ENCODE results near the gene BHLHE41. TPM values are rescaled to one million over a fixed set of nuclear protein-coding genes. Genes with fewer than 3 reads are reported as not detected.

The BHLHE41 gene
- polyA plus RNA-seq, 2 of the 4 experiments (the other 2 are of a cell fraction), result 0.41 to 0.81 TPM

GRCh38 chr12:26131936-26132335 lies 7.1 kb upstream of the BHLHE41 start (continued):
- no peak for TF ChIP-seq USF2 (IDR thresholded peaks at IDR 0.05)

- TF ChIP-seq NPAS2 (CRISPR knock-in tag; IDR thresholded peaks at IDR 0.05; ENCODE audit: borderline replicate concordance) (no peak), RAD21 (conservative IDR thresholded peaks at IDR 0.05 in 1 of 2, IDR thresholded peaks at IDR 0.05 in 1 of 2) (no peak), NR3C1 (IDR thresholded peaks at IDR 0.05) (no peak), ZNF302 (CRISPR knock-in tag; IDR thresholded peaks at IDR 0.05) (no peak), RFX5 (IDR thresholded peaks at IDR 0.05) (no peak), REST (IDR thresholded peaks at IDR 0.05) (no peak), ATOH8 (CRISPR knock-in tag; IDR thresholded peaks at IDR 0.05; ENCODE audit: low read depth) (no peak), CHD2 (IDR thresholded peaks at IDR 0.05; ENCODE audit: low read length, partially characterized antibody) (no peak)
- CTCF ChIA-PET, result interaction anchor here (3.4 kb wide), 1 partner anchor 8 kb away, joined by 21 read pairs; the partner anchor contains the start of gene BHLHE41
- 35% methylated on average over 3 of the region's 3 CpGs for WGBS (ENCODE audit: missing lambda C conversion rate)
- POLR2A ChIA-PET, result no interaction called here
- H3K4me1 ChIP-seq, result peaks cover 5% of the 10 kb centered on the region; the same call in 2 of the 3 replicates
- DNase-seq (ENCODE audit: low read depth in 1 of 2, low spot score in 1 of 2) (no peak), FAIRE-seq (no peak), ATAC-seq (no peak)
- no peaks in the 10 kb centered on the region for H3K9me3 ChIP-seq
- H3K27ac ChIP-seq, result no peak overlapping the region
- H3K4me3 ChIP-seq, result no peak overlapping the region
- no peak overlapping the region for H3K4me2 ChIP-seq
Measured at GRCh38 chr12:26130728-26131127, 5.9 kb upstream of the BHLHE41 start.

- DNase-seq (ENCODE audit: low read depth in 1 of 2, low spot score in 1 of 2) (no peak), FAIRE-seq (no peak), ATAC-seq (no peak)
- POLR2A ChIA-PET, result no interaction called here
- Histone ChIP-seq H3K4me3 (no peak overlapping the region), H3K27ac (no peak overlapping the region), H3K4me2 (no peak overlapping the region), H3K4me1 (peaks cover 16% of the 10 kb centered on the region), H3K9me3 (no peaks in the 10 kb centered on the region)
- CTCF ChIA-PET, result interaction anchor here (0.8 to 1.8 kb wide), 9 partner anchors 9 to 524 kb away, joined by 3 to 9 read pairs (median 3); no protein-coding TSS in a partner anchor
- TF ChIP-seq HMGXB4 (CRISPR knock-in tag; IDR thresholded peaks at IDR 0.05; ENCODE audit: borderline replicate concordance) (no peak), USF2 (IDR thresholded peaks at IDR 0.05) (no peak), ZC3H11A (IDR thresholded peaks at IDR 0.05) (no peak), PBX3 (IDR thresholded peaks at IDR 0.05) (no peak), CHD4 (IDR thresholded peaks at IDR 0.05; ENCODE audit: borderline replicate concordance) (no peak), MAFK (IDR thresholded peaks at IDR 0.05; ENCODE audit: partially characterized antibody) (no peak), HOXA7 (CRISPR knock-in tag; IDR thresholded peaks at IDR 0.05) (no peak), NFE2L2 (conservative IDR thresholded peaks at IDR 0.05; ENCODE audit: low read length) (no peak), ESRRA (IDR thresholded peaks at IDR 0.05; ENCODE audit: borderline replicate concordance, low read length) (no peak), BCL3 (IDR thresholded peaks at IDR 0.05) (no peak), HEYL (CRISPR knock-in tag; IDR thresholded peaks at IDR 0.05) (no peak), POLR2A (IDR thresholded peaks at IDR 0.05; ENCODE audit: low read length) (no peak), REST (IDR thresholded peaks at IDR 0.05) (no peak)
Measured at GRCh38 chr12:26128168-26128567, 3.3 kb upstream of the BHLHE41 start.

All from A549 (cell line).